Right renal pelvis (tissue), 4 donors: Measurements from ENCODE around the gene MAG. TPM values are rescaled to one million over a fixed set of nuclear protein-coding genes. Genes with fewer than 3 reads are reported as not detected.

Experiments
- DNase-seq, 4 donors: peaks; one replicate each; pipeline ENCODE4 v3.0.0-alpha.2; 2013; ENCODE audit warnings: low read depth in 4 of 4, low spot score in 3 of 4, missing footprints in 1 of 4
- polyA plus RNA-seq, 4 donors: library from polyadenylated mRNA; unstranded; fragments of 120-200 nt; gene quantifications; one replicate each; pipeline ENCODE4 v1.2.1, GENCODE V29; 2013; ENCODE audit not compliant: insufficient read length in 4 of 4

MAG gene
- polyA plus RNA-seq, 4 donors, result 2.4 to 13.5 (median 2.8) TPM

DNA sequence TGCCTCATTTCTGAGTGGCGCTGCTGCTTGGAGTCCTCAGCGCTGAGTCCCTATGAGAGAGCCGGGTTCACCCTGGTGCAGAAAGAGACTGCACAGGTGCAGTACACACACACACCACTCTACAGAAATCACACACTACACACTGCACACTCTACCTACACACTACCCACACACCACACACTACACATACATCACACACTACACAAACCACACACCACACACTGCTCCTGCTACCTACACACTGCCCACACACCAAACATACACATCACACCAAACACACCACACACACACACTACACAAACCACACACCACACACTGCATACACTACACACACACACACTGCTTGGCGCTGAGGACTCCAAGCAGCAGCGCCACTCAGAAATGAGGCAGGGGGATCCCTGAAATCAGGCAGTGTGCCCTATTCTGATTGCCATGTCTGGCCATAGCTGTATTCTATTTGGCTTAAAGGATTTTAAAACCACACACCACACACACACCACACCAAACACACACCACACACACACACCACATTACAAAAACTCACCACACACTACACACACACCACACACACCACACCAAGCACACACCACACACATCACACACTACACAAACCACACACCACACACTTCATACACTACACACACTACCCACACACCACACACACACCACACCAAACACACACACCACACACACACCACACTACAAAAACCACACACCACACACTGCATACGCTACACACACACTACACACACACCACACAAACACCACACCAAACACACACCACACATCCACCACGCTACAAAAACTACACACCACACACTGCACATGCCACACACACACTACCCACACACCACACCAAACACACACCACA lies 4.9 kb downstream of the MAG start:
- DNase-seq, result no peak

GRCh38 chr19:35297515-35297848 lies 5.5 kb downstream of the MAG start:
- no peak for DNase-seq

- DNase-seq, result no peak
Measured at GRCh38 chr19:35297922-35298321, 6.0 kb downstream of the MAG start.

DNA sequence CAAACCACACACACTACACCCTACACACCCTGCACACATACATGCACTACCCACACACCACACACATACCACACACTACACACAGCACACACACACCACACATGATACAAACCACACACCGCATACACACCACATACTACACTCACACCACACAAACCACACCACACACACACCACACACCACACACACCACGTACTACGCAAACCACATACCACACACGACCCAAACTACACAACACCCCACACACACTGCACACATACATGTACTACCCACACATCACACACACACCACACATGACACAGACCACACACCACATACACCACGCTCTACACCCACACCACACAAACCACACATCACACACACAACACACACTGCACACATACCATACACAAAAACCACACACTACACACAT lies 6.6 kb downstream of the MAG start:
- DNase-seq, result no peak

- DNase-seq, result no peak
Measured at GRCh38 chr19:35299523-35300338, 7.8 kb downstream of the MAG start.

DNA sequence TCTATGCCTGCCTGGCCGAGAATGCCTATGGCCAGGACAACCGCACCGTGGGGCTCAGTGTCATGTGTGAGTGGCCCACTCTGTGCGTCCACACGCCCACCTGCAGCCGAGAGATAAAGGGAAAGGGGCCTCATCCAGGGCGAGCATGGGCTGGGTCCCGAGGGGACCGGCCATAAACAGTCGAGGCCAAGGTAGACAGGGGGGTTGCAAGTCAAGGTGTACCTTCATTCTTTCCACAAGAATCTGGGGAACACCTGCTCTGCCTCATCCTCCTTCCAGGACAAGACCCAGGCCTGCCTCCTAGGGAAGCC lies 8.3 kb downstream of the MAG start:
- no peak for DNase-seq

DNA sequence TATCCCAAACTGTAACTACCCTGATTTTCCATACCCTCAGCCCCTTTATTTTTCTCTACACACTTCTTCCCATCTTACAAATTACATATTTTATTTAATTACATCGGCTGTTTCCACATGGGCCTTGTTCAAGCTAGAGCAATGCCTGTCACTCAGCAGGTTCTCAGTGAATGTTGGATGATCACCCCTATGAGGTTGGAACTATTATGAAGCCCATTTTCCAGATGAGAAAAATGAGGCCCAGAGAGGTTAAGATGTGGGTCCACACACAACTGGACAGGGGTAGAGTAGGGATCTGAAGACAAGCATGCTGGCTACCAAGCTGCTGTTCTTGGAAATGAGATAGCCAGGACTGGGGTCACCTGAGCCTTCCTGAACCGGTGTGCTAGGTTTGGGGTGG lies 10.0 kb downstream of the MAG start:
- no peak for DNase-seq

- DNase-seq, result no peak
Measured at GRCh38 chr19:35302446-35302845, 10.5 kb downstream of the MAG start.

GRCh38 chr19:35303357-35303915 lies 11.5 kb downstream of the MAG start:
- no peak for DNase-seq

DNA sequence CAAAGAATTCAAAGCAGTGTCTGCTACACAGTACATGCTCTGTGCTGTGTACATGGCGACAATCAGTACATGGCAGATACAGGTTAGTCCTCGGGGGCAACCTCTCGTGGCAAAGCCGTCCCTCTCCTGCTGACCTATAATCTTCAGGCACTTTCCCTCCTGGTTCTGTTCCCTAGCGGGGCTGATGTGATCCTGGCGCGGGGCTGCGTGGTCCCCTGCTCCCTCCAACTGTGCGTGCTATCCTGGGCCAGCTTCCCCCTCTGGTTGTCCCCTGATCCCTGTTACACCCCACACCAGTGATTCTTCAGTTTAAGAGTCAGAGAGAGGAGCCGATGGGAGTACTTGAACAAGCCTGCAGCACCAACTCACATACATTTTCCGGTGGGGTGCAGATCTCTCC lies 12.1 kb downstream of the MAG start:
- no peak for DNase-seq

GRCh38 chr19:35305181-35305580 lies 13.2 kb downstream of the MAG start:
- no peak for DNase-seq

GRCh38 chr19:35306473-35307246 lies 14.7 kb downstream of the MAG start:
- DNase-seq, result no peak

- DNase-seq, result no peak
Measured at GRCh38 chr19:35307931-35308330, 16.0 kb downstream of the MAG start.

GRCh38 chr19:35308910-35309309 lies 16.9 kb downstream of the MAG start:
- no peak for DNase-seq

GRCh38 chr19:35309481-35310279 lies 17.7 kb downstream of the MAG start:
- peak; percentile 58 to 80 (median 70) for DNase-seq

DNA sequence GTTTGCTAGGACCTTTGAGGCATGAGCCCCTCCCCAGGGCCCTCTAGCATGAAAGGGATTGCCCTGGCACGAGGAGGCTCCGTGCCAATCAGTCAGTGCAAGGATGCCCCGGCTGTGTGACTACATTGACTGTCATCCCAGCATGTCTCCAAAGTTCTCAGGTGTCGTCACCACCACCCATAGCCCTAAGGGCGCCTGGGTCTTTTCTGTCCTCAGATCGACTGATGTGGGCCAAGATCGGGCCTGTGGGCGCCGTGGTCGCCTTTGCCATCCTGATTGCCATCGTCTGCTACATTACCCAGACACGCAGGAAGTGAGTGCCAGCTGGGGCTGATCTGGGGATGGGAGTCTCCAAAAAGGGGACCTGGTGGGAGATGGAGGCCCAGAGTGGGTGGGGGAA lies 18.4 kb downstream of the MAG start:
- no peak for DNase-seq

GRCh38 chr19:35310811-35311465 lies 19.0 kb downstream of the MAG start:
- DNase-seq, result no peak

GRCh38 chr19:35311901-35312665 lies 20.1 kb downstream of the MAG start:
- DNase-seq, result no peak

DNA sequence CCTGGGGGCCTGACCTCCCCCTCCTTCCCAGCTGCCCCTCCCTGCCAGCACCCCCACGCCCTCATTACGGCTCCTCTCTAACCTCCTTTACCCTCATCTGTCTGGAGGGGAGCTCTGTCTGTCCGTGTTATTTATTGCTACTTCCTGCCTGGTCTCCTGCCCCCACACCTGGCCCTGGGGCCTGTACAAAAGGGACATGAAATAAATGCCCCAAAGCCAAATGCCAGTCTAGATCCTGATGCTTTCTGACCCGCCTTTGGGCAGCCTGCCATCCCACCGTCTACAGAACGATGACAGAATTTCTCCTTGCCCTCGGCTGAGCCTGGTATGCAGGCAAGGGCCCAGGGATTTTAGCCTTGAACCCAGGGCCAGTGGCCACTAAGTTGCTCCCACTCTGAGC lies 21.6 kb downstream of the MAG start:
- no peak for DNase-seq
